Stimulated activated CD8-positive, alpha-beta memory T cell treated with anti-CD3 and anti-CD28 coated beads, Interleukin-12 subunit alpha, Interleukin-12 subunit beta, amount 100 ng/mL, for 4 hours (primary cell): ENCODE data around the gene POGLUT3.

ENCODE experiments used
- DNase-seq: peaks from one replicate; pipeline ENCODE4 v3.0.0-alpha.2; 2020; ENCODE audit warnings: low read depth

POGLUT3 gene, protein sequence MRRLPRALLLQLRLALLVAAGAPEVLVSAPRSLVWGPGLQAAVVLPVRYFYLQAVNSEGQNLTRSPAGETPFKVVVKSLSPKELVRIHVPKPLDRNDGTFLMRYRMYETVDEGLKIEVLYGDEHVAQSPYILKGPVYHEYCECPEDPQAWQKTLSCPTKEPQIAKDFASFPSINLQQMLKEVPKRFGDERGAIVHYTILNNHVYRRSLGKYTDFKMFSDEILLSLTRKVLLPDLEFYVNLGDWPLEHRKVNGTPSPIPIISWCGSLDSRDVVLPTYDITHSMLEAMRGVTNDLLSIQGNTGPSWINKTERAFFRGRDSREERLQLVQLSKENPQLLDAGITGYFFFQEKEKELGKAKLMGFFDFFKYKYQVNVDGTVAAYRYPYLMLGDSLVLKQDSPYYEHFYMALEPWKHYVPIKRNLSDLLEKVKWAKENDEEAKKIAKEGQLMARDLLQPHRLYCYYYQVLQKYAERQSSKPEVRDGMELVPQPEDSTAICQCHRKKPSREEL

DNA sequence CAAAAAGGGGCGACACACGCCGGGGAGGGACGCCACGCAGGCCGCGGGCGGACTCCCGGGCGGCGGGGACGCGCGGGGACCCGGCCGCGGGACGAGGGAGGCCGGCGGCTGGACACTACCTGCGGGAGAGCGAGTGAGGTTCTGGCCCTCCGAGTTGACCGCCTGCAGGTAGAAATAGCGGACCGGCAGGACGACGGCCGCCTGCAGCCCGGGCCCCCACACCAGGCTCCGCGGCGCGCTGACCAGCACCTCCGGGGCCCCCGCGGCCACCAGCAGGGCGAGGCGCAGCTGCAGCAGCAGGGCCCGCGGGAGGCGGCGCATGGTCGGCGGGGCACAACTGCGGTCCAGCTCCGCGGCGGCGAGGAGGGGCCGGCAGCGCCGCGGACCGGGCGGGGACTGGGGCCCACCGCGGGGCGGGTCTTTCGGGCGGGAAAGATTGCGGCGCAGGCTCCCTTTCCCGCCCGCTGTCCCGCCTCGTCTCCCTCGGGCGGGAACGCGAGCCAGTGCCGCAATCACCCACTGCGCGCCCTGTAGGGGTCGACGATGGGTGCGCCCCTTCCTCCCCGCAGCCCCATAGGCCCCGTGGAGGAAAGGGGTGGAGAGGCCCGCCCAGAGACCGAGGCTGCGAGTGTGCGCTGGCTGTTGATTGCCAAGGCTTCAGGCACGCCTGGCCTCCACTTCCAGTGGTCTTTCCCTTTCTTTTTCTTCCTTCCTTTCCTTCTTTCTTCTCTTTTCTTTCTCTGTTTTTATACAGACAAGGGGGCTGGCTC is at the start of gene POGLUT3:
Gene POGLUT3 (minus strand): TSS at position 339 of the 770 bp plus-strand sequence. CDS start 18 bp downstream, at position 321.
- peak; percentile 18 for DNase-seq

- no peak for DNase-seq
Measured at GRCh38 chr11:108545909-108546501, 47.8 kb upstream of the POGLUT3 start.

DNA sequence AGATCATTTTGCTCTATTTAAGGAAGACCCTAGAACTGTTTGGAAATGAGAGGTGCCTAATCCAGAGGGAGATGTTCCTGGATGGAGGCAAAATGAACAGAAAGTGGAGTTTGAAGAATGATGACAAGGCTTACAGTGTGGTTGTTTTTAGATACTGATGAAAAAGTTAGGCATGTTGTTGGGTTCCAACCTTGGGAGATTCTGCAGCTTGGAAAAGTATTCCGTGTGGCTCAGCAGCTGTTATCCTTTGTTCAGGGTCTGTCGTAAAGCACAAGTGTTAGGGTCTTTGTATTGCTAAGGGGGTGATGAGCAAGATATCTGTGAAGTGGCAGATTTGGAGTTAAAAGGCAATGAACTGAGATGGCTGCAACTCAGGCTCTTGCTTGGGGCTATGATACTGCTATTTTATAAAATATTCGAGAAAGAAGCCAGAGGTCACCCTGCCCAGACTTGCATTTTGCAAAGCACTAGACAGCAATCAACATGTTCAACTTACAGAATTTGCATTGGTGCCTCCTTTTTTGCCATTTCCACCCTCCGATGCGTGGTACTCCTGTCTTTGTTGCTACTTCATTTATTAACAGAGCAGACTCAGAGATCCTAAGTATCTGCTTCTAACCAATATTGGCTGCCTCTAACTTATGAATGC is 45.3 kb upstream of the POGLUT3 start:
- DNase-seq = no peak

GRCh38 chr11:108541531-108541930 is 43.3 kb upstream of the POGLUT3 start:
- no peak for DNase-seq

GRCh38 chr11:108538502-108538901 is 40.3 kb upstream of the POGLUT3 start:
- no peak for DNase-seq

- DNase-seq = peak; percentile 8
Measured at GRCh38 chr11:108538022-108538424, 39.8 kb upstream of the POGLUT3 start.

- no peak for DNase-seq
Measured at GRCh38 chr11:108536783-108537182, 38.6 kb upstream of the POGLUT3 start.

DNA sequence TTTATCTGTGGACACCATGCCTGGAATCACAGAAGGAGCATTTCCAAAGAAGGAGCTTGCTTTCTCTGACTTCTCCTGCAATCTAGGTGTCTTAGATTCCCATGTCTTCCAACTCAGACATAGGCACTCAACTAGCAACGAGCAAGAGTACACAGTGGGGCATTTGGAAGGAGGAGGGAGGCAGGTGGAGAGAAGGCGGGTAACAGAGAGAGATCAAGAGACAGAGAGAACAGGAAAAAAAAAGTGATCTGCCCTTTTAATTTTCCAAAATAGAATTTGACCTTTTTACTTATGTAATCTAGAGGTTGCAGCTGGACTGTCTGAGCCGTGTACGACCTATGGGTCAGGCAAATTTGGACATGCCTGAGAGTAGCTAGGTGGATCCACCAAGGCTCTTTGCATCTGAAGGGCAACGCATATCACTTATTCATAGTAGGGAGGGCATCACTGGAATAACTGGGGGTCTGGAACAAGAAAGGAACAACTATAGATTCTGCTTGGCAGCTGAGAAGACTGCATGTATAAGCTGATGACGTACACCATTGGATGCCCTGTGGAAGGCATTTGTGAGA is 37.3 kb upstream of the POGLUT3 start:
- DNase-seq = no peak

GRCh38 chr11:108534274-108534882 is 36.2 kb upstream of the POGLUT3 start:
- no peak for DNase-seq

DNA sequence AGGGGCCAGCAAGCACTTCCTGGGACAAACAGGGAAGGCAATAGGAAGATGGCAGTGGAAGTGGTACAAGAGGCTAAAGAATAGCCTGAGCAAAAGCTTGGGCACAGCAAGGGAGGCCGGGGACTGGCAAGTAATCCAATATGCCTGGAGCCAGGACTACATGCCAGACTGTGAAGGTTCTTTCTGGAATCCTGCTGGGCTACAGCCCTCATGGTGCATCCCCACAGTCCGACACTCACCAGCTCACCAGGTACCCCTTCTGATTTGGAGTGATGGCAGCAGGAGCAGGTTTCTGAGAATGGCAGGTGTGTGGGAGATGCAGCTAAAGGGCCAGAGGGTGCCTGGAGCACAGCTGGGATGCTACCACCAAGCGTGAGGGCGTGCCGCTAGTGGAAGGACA is 32.2 kb upstream of the POGLUT3 start:
- no peak for DNase-seq

GRCh38 chr11:108527382-108527781 is 29.2 kb upstream of the POGLUT3 start:
- no peak for DNase-seq

DNA sequence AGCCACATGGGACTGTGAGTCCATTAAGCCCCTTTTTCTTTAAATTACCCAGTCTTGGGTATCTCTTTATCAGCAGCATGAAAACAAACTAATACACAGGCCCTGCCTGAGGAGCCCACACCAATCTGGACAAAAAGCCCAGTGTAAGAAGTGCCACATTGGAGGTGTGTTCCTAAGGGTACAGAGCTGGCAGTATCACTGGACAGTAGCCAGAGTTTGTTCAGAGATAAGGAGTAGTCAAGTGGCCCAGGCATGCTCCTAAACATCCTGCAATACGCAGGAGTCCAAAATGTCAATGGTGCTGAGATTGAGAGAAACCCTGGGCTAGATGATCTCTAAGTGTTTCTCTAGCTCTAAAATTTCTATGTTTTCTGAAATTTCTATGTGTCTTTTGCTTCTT is 27.0 kb upstream of the POGLUT3 start:
- DNase-seq = no peak

DNA sequence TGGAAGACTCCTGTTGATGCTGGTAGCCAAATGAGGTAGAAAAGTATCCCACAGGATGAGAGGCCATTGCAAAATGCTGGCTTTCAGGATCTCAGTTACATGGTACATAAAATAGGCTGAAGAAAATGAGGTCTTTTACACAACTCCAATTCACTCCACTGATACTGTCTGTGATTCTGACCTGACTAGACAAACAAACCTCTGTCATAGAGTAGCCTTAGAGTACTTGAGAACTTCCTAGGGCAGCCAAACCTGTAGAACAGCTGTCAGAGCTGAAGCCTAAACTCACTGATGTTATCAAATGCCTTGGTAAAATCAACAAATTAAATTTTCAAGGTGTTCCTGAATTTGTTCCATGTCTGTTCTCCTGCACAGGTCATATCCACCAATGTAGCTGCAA is 26.2 kb upstream of the POGLUT3 start:
- DNase-seq = no peak

- no peak for DNase-seq
Measured at GRCh38 chr11:108522318-108522717, 24.1 kb upstream of the POGLUT3 start.

- DNase-seq = no peak
Measured at GRCh38 chr11:108518581-108518980, 20.4 kb upstream of the POGLUT3 start.

- no peak for DNase-seq
Measured at GRCh38 chr11:108516125-108516524, 17.9 kb upstream of the POGLUT3 start.

DNA sequence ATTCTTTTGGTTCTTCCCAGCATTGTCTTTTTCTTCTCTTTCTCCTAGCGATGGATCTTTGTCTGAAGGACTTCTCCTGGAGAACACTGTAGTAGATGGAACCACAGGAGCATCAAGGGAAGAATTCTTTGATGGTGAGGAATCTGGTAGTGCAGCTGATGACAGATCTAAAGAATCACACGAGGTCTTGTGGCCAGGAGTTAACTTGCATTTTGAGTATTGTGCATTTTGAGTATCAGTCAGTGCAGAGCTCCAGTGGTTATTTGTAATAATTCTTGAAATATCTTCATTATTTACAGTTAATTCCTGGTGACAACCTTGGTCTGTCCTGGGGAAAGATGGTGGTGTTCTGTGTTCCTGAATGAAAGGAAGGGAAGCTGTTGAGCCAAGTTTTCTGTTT is 14.5 kb upstream of the POGLUT3 start:
- no peak for DNase-seq

GRCh38 chr11:108511851-108512474 is 13.8 kb upstream of the POGLUT3 start:
- no peak for DNase-seq

- no peak for DNase-seq
Measured at GRCh38 chr11:108508653-108509593, 10.7 kb upstream of the POGLUT3 start.

DNA sequence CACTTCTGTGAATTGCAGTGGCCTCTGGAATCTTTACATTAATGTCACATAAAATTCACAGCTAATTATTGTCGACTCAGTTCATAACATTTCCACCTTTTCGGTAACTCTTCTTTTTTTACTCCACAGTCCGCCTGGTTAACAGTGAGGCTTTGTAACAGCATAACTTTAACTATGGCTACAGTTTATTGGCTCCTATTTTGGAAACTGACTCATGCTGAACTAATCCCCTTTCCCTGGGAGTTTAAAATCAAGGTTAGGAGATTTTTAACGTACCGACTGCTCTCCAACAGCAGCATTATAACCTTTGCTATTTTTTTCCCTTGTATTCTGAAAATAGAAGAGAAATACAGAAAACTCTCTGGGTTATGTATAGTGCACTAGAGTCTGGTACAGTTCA is 3.2 kb upstream of the POGLUT3 start:
- no peak for DNase-seq
